NCI-H82 treated with DMSO at 0.1 percent for 48 hours (cell line): ENCODE measurements around the gene RTP1.
"Not testable (repeated sequence)": the region's sequence is repeated elsewhere in the genome, so short reads cannot be mapped to it uniquely, and the experiment has no call there.

Experiments used
- DNase-seq: peaks from one replicate; lab custom pipeline; 2025; ENCODE audit not compliant: unreplicated experiment; lab: John Stamatoyannopoulos, UW

RTP1 gene

DNA sequence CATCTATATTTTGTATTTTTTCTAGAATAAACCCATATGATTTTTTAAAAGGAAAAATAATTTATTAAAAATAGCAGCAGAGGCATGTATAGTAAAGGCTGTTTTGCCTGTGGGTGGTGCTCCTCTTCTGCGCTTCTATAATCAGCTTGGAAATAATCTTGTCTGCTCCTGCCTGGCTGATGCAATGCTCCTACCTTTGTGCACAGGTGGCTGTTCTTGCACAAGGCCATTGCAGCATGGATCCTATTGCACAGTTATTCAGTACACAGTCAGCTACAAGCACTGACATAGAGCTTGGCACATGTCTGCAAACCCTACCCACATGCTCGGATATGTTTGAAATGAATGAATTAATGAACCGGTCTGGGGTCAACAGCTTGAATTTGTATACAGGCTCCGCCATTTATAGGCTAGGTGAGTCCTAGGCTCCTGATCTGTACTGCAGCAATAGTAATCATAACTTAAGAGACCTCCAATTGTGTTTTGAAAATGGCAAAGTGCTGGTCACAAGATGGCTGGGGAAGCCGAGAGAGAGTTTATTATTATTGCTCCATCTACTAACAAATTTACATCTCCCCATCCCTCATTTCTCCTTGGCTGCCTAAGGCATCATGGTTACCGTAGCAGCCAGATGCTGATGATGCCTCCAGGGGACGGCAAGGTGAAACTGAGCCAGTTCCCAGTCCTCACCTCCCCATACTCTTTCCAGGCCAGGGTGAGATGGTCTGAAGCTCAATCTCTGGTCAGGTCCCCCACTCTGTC lies 532 bp upstream of the RTP1 start:
- no peak for DNase-seq

DNA sequence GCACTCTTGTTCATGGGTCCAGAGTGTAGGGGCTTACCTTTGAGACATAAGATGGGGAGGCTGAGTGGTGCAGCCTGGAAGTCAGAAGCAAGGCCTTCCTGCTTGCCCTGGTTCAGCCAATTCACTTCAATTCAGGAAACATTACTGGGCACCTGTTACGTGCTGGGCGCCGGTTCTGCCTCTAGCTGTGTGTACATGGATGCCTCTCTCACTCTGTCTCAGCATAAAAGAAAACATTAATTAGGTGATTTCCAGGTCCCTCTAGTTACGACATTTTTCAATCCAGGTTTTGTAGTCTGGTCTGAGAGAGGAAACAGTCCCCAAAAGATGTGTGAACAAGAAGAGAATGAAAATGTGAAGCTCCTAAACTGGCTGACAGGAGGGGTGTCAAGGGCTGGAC lies 1.2 kb downstream of the RTP1 start:
- DNase-seq: no peak

DNA sequence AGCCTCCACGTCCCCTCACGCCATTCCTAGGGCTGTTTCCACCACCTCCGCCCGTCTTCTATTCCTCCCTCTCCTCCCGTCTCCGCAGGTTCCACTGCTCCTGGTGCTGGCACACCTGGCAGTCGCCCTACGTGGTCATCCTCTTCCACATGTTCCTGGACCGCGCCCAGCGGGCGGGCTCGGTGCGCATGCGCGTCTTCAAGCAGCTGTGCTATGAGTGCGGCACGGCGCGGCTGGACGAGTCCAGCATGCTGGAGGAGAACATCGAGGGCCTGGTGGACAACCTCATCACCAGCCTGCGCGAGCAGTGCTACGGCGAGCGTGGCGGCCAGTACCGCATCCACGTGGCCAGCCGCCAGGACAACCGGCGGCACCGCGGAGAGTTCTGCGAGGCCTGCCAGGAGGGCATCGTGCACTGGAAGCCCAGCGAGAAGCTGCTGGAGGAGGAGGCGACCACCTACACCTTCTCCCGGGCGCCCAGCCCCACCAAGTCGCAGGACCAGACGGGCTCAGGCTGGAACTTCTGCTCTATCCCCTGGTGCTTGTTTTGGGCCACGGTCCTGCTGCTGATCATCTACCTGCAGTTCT lies 2.3 kb downstream of the RTP1 start:
- DNase-seq: not testable (repeated sequence)

DNA sequence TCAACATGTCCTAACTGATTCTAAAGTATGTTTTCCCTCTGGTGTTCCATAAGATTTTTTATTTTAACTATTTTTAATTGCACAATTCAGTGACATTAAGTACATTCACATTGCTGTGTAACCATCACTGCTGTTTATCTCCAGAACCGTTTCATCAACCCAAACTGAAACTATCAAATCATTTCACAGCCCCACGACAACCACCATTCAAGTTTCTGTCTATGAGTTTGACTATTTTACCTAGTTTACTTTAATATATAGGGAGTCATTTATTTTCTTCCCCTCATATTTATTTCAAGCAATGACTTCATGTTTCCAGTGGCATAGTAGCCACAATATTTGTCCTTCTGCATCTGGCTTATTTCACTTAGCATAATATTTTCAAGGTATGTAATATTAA lies 8.4 kb downstream of the RTP1 start:
- no peak for DNase-seq

DNA sequence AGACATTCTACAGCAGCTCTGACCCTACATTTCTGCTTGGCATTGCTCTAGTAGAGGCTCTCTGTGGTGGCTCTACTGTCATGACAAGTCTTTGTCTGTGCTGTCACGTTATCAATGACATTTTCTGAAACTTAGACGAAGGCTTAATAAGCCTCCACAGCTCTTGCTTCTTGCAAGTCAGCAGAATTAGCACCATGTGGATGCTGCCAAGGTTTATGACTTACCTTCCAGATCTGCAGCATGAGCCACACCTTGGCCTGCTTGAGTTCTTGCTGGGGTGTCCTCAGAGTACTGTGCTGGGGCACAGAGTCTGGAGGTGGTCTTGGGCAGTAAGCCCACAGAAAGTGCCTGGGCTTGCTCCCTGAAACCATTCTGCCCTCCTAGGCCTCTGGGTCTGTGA lies 9.8 kb downstream of the RTP1 start:
- DNase-seq: no peak

DNA sequence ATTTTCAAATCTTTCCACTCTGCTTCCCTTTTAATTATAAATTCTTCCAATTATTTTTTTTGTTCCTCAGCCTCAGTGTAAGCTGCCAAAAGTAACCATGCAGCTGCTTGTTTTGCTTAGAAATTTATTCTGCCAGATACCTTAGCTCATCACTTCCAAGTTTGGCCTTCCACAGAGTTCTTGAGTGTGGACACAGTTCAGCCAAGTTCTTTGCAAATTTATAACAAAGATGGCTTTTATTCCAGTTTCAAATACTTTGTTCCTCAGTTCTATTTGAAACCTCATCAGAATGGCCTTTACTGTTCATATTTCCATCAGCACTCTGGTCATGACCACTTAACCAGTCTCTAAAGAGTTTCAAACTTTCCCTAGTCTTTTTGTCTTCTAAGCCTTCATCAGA lies 10.3 kb downstream of the RTP1 start:
- DNase-seq: no peak

DNA sequence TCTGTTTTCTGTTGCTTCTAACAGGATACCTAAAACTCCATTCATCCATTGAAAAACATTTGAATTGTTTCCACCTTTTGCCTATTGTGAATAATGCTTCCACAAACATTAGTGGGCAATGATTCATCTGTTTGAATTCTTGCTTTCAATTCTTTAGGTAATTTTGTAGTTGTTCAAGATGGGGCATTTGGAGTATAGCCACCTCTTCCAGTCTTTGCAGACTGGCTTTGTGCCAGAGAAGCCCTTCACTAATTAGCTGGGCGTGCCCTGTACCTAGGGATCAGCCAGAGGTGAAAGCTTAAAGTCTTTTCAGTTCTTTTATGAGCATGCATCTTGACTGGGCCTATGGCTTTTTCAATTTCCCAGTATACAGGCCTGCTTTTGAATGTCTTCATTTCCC lies 10.9 kb downstream of the RTP1 start:
- DNase-seq: no peak

DNA sequence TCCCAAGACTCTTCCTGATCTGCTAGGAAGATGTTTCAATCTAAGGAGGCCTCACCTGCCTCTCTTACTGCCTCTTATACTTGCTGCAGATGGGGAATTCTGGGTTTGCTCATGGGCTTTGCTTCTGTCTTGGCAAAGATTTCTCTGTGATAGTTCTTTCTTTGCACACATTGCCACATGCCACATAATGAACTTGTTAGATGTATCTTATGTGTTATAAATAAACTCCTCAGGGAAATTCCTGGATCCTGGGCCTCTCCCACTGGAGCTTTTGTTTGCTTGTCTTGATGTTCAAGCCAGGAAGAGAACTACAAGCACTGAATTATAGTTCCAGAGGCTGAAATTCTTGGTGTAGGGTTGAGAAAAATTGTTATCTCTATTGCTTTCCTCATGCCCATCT lies 12.2 kb downstream of the RTP1 start:
- DNase-seq: no peak

DNA sequence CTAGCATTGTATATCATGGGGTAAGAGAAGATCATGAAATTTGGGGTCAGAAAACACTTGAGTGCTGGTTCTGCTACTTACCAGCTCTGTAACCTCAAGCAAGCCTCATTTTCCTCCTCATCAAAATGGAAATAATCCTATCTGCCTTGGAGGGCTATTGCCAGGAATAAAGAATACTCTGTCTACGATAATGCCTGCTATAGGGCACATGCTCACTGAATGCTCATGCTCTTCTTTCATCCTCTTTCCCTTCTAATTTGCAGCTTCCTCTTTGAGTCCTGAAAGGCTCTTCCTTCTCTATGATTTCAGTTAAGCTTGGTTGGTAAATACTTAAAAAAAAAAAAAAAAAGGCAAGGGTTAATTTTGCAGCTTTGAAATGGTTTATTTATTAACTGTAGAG lies 12.8 kb downstream of the RTP1 start:
- DNase-seq: no peak

DNA sequence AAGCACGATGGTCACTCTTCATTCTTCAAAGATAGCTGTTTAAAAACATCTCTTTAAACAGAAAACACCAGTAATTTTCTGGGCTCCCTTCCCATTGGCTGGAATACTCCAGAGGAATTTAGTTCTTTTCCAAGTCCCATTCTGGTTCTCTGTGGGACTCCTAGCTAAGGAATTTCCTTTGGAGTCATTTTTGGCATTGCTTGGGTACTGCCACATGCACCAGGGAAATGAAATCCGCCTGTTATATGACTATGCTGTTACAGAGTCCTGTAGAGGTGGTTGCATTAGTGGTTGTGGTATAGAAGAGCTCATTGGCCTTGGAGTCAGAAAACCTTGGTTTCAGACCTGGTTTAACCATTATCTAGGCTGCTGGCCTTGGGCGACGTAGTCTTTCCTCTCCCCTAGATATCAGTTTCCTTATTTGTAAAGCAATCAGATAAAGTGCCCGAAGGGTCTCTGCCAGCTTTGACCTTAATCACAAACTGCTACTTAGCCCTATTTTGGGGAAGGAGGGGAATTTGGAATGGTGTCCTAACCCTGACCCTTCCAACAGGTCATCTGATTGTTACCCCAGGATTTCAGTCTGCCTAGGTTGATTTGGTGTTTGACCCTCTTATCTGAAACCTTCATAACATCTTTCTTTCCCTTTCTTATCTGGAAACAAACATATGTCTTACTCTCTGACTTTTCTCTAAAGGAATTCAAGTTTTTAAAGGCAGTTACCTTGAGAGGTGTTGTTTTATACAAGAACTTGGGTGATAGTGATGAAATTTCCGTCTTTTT lies 13.4 kb downstream of the RTP1 start:
- DNase-seq: no peak

DNA sequence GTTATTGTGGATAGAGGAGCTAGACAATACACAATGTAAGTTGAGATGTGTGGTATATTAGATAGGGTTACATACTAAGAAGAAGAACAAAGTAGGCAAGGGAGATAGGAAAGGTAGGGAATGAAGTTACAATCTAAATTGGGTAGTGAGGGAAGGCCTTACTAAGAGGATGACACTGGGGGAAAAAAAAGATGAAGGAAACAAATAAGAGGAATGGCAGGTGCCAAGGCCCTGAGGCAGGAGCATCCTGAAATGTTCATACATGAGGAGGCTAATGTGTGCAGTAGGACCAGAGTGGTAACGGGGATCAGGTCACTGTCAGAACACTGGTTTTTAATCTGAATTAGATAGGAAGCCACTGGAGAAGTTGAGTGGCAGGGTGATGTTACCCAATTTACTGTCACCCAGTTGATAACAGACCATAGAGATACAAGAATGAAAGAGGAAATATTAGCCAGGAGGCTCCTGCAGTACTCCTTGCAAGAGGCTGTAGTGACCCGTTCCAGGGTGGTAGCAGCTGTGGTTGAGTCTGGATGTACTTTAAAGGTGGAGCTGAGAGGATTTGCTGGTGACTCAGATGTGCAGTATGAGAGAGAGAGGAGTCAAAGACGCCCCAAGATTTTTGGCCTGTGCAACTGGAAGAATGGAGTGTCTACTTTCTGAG lies 14.4 kb downstream of the RTP1 start:
- DNase-seq: no peak

DNA sequence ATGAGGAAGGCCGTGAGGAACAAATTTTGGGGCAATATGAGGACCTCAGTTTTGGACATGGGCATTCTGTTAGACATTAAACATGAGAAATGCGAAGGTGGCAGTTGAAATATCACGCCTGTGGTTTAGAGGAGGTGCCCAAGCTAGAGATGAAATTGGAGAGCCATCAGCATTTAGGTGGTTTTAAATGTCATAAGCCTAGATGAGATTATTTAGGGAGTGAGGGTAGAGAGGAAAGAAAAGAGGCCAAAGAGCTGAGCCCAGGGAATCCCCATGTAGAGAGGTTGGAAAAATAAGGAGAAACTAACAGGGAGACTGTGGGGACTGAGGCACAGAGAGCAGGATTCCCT lies 14.9 kb downstream of the RTP1 start:
- DNase-seq: no peak

DNA sequence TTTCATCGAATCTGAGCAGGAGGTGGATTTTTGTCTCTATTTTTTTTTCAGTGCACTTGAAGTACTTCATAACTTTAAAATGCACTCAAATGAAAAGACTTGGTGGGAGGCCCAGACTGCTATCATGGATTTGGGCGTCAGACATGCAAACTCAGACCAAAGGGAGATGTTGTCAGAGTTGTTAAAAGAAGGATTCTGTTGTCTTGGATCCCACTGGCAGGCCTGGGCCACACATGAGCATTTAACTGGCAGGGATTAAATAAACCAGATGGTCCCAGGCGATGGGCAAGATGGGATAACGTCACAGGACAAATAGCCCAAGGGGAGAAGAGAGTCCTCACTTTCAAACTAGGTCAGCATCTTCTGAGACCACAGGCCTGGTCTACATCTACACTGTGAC lies 15.4 kb downstream of the RTP1 start:
- no peak for DNase-seq

DNA sequence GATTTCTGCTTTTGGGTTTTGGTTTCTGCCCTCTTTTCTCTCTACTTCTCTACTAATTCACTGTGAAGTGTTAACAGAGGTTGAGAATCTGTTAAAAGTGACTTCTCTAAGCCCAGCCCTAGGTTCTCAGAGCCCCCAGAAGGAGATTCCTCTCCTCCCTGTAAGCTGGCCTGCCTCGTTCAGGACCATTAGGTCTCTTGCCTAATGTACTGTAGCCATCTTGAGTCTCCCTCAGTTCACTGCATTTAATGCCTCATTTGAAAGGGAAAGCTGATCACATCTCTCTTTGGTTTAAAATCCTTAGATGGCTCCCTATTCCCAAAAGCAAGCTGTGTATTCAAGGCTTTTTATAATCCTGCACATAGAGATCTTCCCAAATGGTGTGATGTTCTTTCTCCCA lies 16.3 kb downstream of the RTP1 start:
- DNase-seq: no peak

DNA sequence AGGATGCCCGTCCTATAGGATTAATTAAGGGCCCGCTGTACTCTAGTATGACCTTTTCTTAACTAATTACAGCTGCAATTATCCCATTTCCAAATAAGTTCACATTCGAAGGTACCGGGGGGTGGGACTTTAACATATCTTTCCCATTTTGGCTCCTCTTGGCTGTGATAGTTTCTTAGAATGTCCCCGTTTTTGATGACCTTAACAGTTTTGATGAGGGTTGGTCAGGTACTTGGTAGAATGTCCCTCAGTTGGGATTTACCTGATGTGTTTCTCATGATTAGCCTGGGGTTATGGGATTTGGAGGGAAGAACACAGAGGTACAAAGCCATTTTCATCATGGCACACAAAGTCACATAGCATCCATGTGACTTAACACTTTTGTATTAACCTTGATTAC lies 18.2 kb downstream of the RTP1 start:
- no peak for DNase-seq

DNA sequence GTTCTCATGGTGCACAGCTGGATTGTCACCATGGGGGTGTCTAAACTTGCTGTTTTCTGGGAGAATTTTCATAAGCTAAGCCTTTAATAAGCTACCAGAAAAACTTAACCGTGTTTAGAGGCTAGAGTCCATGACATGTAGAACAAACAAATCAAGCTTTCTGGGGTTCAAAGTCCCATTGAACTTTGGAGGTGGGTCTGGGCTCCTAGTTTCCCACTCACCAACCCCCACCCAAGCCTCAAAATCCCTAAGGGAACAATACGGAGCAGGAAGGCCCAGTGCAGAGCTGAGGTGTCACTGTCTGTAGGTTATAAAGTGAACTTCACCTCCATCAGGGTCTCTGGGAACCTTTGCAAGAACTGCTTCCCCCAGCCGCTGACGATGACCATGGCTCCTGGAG lies 25.5 kb downstream of the RTP1 start:
- no peak for DNase-seq

DNA sequence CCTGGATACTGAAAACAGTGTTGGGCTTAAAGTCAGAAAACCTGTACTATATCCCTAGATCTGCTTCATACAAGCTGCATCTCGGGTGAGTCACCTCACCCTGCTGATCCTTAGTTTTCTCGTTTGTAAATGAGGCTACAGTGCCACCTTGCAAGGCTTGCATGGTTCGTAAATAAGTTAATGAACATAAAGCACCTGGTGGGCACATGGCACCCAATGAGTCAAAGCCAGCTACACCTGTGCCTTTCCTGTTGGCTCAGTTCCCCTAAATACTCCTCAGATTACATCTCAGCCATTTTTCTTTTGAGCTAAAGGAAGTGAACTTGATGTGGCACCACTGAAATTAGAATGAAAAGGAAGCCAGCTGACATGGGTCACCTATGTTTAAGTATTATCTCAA lies 26.5 kb downstream of the RTP1 start:
- no peak for DNase-seq

DNA sequence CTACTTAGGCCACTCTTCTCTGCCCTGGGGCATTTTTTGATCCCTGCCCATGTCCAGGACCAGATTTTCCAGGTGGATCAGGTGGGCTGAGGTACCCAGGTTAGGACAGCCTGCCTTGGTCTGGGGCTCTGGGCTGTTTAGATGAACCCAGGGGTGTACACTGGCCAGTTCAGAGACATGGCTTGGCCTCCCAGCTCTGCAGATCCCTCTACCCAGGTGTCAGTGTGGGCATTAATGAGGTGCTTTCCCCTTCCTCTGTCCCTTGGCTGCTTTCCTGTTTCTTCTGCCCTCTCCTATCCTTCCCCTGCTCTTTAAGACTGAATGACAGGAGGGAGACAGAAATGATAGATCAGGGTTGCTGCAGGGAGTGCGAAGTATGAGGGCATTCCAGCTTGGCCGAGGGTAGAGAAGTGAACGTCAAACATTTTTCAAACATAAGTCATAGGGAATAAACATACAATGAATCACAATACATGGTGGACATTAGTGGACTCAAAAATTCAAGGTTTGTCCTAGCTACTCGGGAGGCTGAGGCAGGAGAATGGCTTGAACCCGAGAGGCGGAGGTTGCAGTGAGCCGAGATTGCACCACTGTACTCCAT lies 30.5 kb downstream of the RTP1 start:
- no peak for DNase-seq

DNA sequence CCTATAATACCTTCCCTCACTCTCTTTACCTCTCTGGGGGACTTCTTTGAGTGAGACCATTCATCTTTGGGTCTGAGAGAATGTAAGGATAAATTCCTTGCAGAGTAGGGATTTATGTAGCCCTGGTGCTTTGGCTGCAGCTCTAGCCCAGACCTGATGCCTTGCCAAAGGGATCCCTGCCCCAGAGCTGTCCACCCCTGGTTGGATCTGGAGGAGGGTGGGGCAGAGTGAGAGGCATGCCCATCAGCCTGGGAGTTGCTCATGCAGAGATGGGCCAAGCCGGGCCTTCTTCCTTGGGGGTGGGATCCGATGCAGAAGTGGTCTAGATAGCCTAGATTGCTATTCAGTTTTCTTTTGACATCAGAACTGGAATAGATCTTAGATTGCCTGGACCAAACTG lies 31.5 kb downstream of the RTP1 start:
- no peak for DNase-seq

DNA sequence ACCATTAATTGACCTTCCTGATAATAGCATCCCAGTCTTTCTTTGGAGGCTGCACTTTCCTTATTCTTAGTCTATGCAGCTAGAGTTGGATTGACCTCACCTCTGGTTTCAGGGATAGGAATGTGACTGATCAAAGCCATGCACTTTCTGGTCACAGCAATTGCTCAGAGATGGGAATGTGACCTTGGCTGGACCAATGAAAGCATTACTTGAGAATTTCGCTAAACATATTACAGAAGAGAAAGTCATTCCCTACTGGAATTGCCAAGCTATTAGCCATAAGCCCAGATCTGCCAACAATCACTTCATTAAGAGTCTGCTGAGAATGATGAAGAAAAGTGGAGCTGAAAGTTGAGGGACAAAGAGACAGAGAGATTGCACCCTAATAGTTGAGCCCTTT lies 32.7 kb downstream of the RTP1 start:
- no peak for DNase-seq

DNA sequence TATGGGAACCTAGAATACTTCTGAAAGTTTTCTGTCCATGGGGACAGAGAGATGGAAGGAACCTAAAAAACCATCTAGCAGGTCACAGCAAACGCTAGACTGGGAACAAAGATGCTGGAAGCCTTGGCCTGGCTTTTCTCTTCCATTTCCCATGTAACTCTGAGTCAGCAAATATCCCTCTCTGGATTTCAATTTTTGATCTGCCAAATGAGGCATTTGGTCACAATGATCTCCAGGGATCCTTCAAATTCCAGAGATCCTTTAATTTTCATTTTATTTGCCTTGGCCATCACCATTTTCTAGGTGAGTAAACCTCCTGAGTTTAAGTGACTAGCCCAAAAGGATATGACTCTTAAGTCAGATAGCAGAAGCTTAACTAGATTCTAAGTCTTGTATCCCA lies 39.7 kb downstream of the RTP1 start:
- no peak for DNase-seq

DNA sequence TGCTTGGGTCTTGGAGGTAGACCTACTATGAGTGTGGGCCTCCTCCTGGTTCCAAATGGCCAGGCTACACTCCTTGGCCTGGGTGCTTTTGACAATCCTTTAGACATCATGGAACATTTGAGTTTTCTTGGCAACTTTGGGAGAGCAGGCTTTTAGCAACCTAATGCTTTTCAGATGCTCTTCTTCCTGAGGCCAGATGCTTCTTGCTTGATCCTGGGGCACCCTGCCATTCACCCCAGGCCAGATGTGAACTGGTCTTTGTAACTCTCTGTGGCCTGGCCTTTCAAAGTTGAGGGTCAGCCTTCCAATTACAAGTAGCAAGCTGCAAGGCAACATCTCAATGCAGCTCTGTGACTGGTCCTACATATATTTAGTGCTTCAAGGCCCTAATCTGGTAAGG lies 40.5 kb downstream of the RTP1 start:
- no peak for DNase-seq
